IPS DF 4.7 (cell line): ENCODE results near the gene INAFM2.

Source experiments
- DNase-seq: peaks from one replicate; pipeline ENCODE4 v3.0.0-alpha.2; 2013; ENCODE audit warnings: low spot score; ENCODE audit errors: extremely low read depth

INAFM2 gene

GRCh38 chr15:40327457-40327856, 4.0 kb downstream of the INAFM2 start:
- DNase-seq = no peak

GRCh38 chr15:40328176-40328575, 4.7 kb downstream of the INAFM2 start:
- DNase-seq = no peak

GRCh38 chr15:40328751-40329150, 5.3 kb downstream of the INAFM2 start:
- no peak for DNase-seq

- no peak for DNase-seq
Observed at GRCh38 chr15:40329804-40330203, 6.3 kb downstream of the INAFM2 start.

- DNase-seq = no peak
Observed at GRCh38 chr15:40330368-40330836, 6.9 kb downstream of the INAFM2 start.

GRCh38 chr15:40331026-40331425, 7.5 kb downstream of the INAFM2 start:
- DNase-seq = no peak

GRCh38 chr15:40331637-40332036, 8.1 kb downstream of the INAFM2 start:
- no peak for DNase-seq

- DNase-seq = no peak
Observed at GRCh38 chr15:40332113-40332781, 8.8 kb downstream of the INAFM2 start.

GRCh38 chr15:40333922-40334492, 10.5 kb downstream of the INAFM2 start:
- no peak for DNase-seq

GRCh38 chr15:40334541-40334940, 11.0 kb downstream of the INAFM2 start:
- no peak for DNase-seq

- no peak for DNase-seq
Observed at GRCh38 chr15:40334941-40335795, 11.7 kb downstream of the INAFM2 start.

- DNase-seq = no peak
Observed at GRCh38 chr15:40335938-40336743, 12.6 kb downstream of the INAFM2 start.

GRCh38 chr15:40336744-40337122, 13.2 kb downstream of the INAFM2 start:
- no peak for DNase-seq

- DNase-seq = no peak
Observed at GRCh38 chr15:40337597-40337996, 14.1 kb downstream of the INAFM2 start.

- DNase-seq = no peak
Observed at GRCh38 chr15:40338041-40338657, 14.7 kb downstream of the INAFM2 start.

- DNase-seq = no peak
Observed at GRCh38 chr15:40338921-40339620, 15.6 kb downstream of the INAFM2 start.

- no peak for DNase-seq
Observed at GRCh38 chr15:40339621-40339945, 16.1 kb downstream of the INAFM2 start.

- DNase-seq = no peak
Observed at GRCh38 chr15:40340038-40340739, 16.7 kb downstream of the INAFM2 start.

- no peak for DNase-seq
Observed at GRCh38 chr15:40340740-40341400, 17.4 kb downstream of the INAFM2 start, which contains the start of gene CCDC9B. CCDC9B (minus strand) TSS chr15:40340939; CDS start chr15:40340819, 120 bp downstream.
